ENCODE results near the gene HOXB7.

HOXB7 gene

DNA sequence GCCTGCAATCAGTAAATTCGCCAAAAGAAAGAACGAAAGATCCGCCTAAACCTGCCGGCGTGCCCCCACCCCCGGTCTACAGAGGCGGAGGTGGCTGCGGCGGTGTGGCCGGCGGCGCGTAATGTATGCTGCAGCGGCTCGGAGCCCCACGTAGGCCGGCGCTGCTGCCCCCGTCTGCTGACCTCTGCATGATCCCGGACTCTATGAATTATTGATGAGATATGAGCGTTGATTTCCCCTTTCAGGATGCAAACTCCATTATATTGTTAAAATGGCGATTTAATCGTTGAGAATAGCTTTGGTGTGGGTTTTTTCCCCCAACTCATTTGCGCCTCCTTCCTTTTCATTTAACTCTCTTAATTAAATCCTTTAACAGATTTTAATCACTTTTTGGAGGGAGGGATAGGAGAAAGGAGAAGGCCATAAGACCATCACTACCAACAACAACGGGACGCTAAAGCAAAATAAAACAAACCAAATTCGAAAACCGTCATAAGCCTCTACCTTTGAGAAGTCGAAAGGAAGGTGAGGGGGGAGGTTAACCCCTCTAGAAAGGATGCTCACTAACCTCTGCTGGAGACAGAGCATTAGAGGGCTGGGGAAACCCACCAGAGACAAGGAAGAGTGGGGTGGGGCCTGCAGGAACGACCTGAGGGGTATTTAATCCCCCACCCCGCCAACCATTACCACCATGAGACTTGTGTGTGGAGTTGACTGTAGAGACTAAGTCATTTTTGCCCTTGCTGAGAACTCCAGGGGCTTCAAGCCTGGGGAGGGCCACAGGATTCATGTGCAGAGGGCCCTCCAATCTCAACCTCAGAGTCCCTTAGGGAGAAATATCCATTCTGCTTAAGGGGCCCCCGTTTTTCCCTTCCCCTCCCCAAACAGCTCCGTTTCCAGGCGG lies 24.2 kb downstream of the HOXB7 start:
- in situ Hi-C loops (cut with HindIII; ENCODE audit: low sequenced_read_pairs): no loop called here
- no peak for TF ChIP-seq CTCF (IDR thresholded peaks at IDR 0.05; ENCODE audit: low read depth, low read length)
- no peak for DNase-seq (ENCODE audit: low read depth, low spot score)
- H3K4me3 ChIP-seq (ENCODE audit: low read depth, low read length): peak overlapping the region; percentile 77

DNA sequence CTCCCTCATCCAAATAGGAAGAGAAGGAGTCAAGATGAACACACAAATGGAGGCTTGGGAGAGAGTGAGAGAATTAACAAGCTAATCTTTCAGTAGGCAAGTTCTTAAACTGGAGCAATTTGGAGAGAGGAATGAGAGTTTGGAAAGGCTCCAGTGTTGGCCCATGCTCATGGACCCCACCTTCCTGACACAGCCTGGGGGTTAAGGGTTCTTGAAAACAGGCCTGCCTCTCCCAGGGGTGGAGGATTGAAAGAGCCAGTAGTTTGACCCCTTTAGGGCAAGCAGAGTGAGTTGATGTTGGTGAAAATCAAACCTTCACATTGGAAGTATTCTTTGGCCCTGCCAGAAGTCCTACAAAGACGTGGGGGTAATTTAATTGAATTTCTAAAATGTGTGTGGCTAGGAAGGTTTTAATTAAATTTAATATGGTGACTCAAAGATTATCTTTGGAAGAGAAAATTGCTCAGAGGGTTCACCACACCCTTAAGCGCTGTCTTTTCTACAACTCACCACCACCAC lies 26.5 kb downstream of the HOXB7 start:
- in situ Hi-C loops (cut with HindIII; ENCODE audit: low sequenced_read_pairs): no loop called here
- TF ChIP-seq CTCF (IDR thresholded peaks at IDR 0.05; ENCODE audit: low read depth, low read length): no peak
- H3K4me3 ChIP-seq (ENCODE audit: low read depth, low read length): peak overlapping the region; percentile 77
- DNase-seq (ENCODE audit: low read depth, low spot score): no peak

GRCh38 chr17:48583708-48584222 lies 27.1 kb downstream of the HOXB7 start:
- in situ Hi-C loops (cut with HindIII; ENCODE audit: low sequenced_read_pairs): no loop called here
- peak overlapping the region; percentile 77 for H3K4me3 ChIP-seq (ENCODE audit: low read depth, low read length)
- TF ChIP-seq CTCF (IDR thresholded peaks at IDR 0.05; ENCODE audit: low read depth, low read length): no peak

GRCh38 chr17:48582750-48583069 lies 28.1 kb downstream of the HOXB7 start:
- in situ Hi-C loops (cut with HindIII; ENCODE audit: low sequenced_read_pairs): no loop called here
- H3K4me3 ChIP-seq (ENCODE audit: low read depth, low read length): peak overlapping the region; percentile 77
- no peak for TF ChIP-seq CTCF (IDR thresholded peaks at IDR 0.05; ENCODE audit: low read depth, low read length)
- no peak for DNase-seq (ENCODE audit: low read depth, low spot score)

More at GRCh38 chr17:48583708-48584222, 27.1 kb downstream of the HOXB7 start:
- DNase-seq (ENCODE audit: low read depth, low spot score): no peak

GRCh38 chr17:48579760-48580554 lies 30.9 kb downstream of the HOXB7 start:
- peak overlapping the region; percentile 77 for H3K4me3 ChIP-seq (ENCODE audit: low read depth, low read length)
- no peak for TF ChIP-seq CTCF (IDR thresholded peaks at IDR 0.05; ENCODE audit: low read depth, low read length)
- in situ Hi-C loops (cut with HindIII; ENCODE audit: low sequenced_read_pairs): no loop called here
- peak; percentile 81 for DNase-seq (ENCODE audit: low read depth, low spot score)

- in situ Hi-C loops (cut with HindIII; ENCODE audit: low sequenced_read_pairs): no loop called here
- peak overlapping the region; percentile 77 for H3K4me3 ChIP-seq (ENCODE audit: low read depth, low read length)
- DNase-seq (ENCODE audit: low read depth, low spot score): no peak
- no peak for TF ChIP-seq CTCF (IDR thresholded peaks at IDR 0.05; ENCODE audit: low read depth, low read length)
Measured at GRCh38 chr17:48579471-48579759, 31.4 kb downstream of the HOXB7 start.
